Erythroblast (primary cell): ENCODE measurements around the gene ARSB.

ENCODE experiments used
- GATA1 ChIP-seq: IDR thresholded peaks from 2 replicates; pipeline ENCODE4 v1.6.1; 2011; ENCODE audit warnings: low read depth, mild to moderate bottlenecking, control low read depth, low read length, moderate library complexity
- POLR2A ChIP-seq: IDR thresholded peaks from 2 replicates; pipeline ENCODE4 v1.6.1; 2011; ENCODE audit warnings: mild to moderate bottlenecking, low read length

DNA sequence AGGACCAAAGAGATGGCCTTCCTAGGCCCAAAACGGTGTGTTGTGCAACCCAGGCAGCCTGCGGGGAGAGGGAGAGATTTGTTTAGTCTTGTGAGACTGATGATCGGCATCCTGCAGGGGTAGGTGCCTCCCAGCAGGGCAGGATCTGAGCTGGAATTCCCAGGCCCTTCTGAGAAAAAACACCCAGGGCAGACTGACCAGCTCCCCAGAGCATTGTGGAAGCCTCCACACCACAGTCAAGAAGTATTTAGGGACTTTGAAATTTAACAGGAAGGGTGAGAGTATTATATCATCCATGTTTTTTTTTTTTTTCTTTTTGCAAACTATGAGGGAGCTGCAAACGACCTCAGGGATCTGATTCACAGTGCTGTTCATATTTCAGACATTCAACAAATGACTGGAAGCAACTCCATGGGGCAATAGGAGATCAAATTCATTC lies 232.0 kb downstream of the ARSB start:
- TF ChIP-seq POLR2A (no peak), GATA1 (no peak)
